K562 (cell line): ENCODE measurements around the gene RHBDD1.

Experiments
- BDP1 ChIP-seq: IDR thresholded peaks from 3 replicates; pipeline ENCODE4 v1.6.1; 2011; ENCODE audit not compliant: insufficient read length, insufficient read depth
- CTCF ChIP-seq, 3 experiments: IDR thresholded peaks in 2 of 3; conservative IDR thresholded peaks in 1 of 3; 2 replicates each; pipeline ENCODE4 v1.5.1; 2011 to 2012; ENCODE audit warnings: low read length in 3 of 3, mild to moderate bottlenecking in 3 of 3, control low read depth in 2 of 3, improper control_type of control experiment in 1 of 3, inconsistent platforms in 1 of 3, low read depth in 1 of 3, mixed read lengths in 1 of 3, moderate library complexity in 1 of 3; ENCODE audit not compliant: insufficient read depth in 2 of 3
- E2F1 ChIP-seq: sonication (generic); formaldehyde crosslinking; IDR thresholded peaks from 2 replicates; pipeline ENCODE4 v1.8.1; 2023; ENCODE audit warnings: mild to moderate bottlenecking, missing genetic modification reagents, moderate library complexity
- GATA2 ChIP-seq: sonication (generic); formaldehyde crosslinking; IDR thresholded peaks from 2 replicates; pipeline ENCODE4 v1.4.0; 2020; ENCODE audit warnings: mild to moderate bottlenecking, missing genetic modification reagents
- IRF2 ChIP-seq: sonication (generic); formaldehyde crosslinking; IDR thresholded peaks from 2 replicates; pipeline ENCODE4 v1.8.1; 2022; ENCODE audit warnings: mild to moderate bottlenecking, missing genetic modification reagents
- JUND ChIP-seq, 2 experiments: IDR thresholded peaks; 2 replicates in 1 of 2; 3 replicates in 1 of 2; pipeline ENCODE4 v1.6.1; 2011; ENCODE audit warnings: borderline replicate concordance in 2 of 2, low read depth in 2 of 2, low read length in 2 of 2, improper control_type of control experiment in 1 of 2, missing biosample characterization in 1 of 2, missing genetic modification characterization in 1 of 2, missing genetic modification reagents in 1 of 2
- POLR2A ChIP-seq: fragments of 450-650 bp; conservative IDR thresholded peaks from 2 replicates; pipeline ENCODE4 v1.6.1; 2016
- PTBP1 ChIP-seq: fragments of 200-400 bp; formaldehyde crosslinking; IDR thresholded peaks from 2 replicates; pipeline ENCODE4 v1.6.1; 2017; ENCODE audit warnings: low read depth, low read length
- PYGO2 ChIP-seq: fragments of 450-650 bp; IDR thresholded peaks from 2 replicates; pipeline ENCODE4 v1.6.1; 2016; ENCODE audit warnings: mild to moderate bottlenecking, missing genetic modification characterization, moderate library complexity, missing compliant biosample characterization
- TAL1 ChIP-seq: fragments of 450-650 bp; IDR thresholded peaks from 2 replicates; pipeline ENCODE4 v1.6.1; 2016; ENCODE audit warnings: mild to moderate bottlenecking
- ZNF644 ChIP-seq: fragments of 200-800 bp; sonication (Bioruptor generic); IDR thresholded peaks from 2 replicates; pipeline ENCODE4 v1.6.1; 2016; ENCODE audit warnings: low read depth, missing genetic modification characterization, missing compliant biosample characterization

GRCh38 chr2:226796012-226796839 lies 39.6 kb upstream of the RHBDD1 start:
- TF ChIP-seq E2F1 (CRISPR knock-in tag), result no peak
- no peak for TF ChIP-seq TAL1
- TF ChIP-seq POLR2A, result no peak
- no peak for TF ChIP-seq GATA2 (CRISPR knock-in tag)
- no peak for TF ChIP-seq ZNF644 (tag)
- no peak for TF ChIP-seq PYGO2 (tag)
- no peak for TF ChIP-seq CTCF (IDR thresholded peaks at IDR 0.05 in 2 of 3, conservative IDR thresholded peaks at IDR 0.05 in 1 of 3; ENCODE audit: insufficient read depth in 2 of 3, low read depth in 1 of 3, low read length in 3 of 3)
- TF ChIP-seq JUND (IDR thresholded peaks at IDR 0.05; ENCODE audit: borderline replicate concordance, low read depth, low read length), result no peak
- TF ChIP-seq JUND (tag; IDR thresholded peaks at IDR 0.05; ENCODE audit: borderline replicate concordance, low read depth, low read length), result no peak
- TF ChIP-seq BDP1, result no peak
- TF ChIP-seq PTBP1, result no peak
- no peak for TF ChIP-seq IRF2 (CRISPR knock-in tag)
